Measurements from ENCODE around the gene WNT9B. TPM values are rescaled to one million over a fixed set of nuclear protein-coding genes. Genes with fewer than 3 reads are reported as not detected.

WNT9B gene
- total and polyA plus RNA-seq, 9 of the 15 experiments (the other 6 are each of a cell fraction or from before 2014, with no cell fraction given), result not detected

DNA sequence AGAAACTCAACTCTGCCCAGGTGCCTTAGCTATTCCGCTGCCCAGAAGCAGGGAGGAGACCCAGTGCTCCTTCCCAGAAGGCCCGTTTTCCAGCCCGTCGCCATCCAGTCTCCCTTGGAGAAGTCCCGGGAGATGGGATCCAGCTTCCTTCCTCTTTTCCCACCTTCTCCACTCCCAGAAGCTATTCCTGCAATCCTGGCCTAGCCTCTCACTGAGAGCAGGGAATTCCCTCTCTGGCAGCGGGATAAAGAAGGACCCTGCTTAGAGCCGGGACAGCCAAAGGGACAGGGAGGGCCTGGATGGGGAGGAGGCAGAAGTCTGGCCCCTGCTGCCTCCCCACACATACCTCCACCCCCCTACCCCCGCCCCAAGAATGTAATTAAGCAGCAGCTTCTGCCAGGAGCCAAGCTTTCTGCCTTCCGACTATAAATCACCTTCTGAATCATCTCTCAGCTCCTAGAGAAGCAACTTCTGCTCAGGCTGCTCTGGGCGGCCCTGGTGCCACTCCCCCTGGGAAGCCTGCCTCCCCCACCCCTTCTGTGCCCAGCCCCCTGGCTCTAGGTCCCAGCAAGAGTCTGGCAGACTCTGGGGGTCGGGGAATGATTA, 39.3 kb upstream of the WNT9B start (continued):
- TF ChIP-seq, protein P1, sequence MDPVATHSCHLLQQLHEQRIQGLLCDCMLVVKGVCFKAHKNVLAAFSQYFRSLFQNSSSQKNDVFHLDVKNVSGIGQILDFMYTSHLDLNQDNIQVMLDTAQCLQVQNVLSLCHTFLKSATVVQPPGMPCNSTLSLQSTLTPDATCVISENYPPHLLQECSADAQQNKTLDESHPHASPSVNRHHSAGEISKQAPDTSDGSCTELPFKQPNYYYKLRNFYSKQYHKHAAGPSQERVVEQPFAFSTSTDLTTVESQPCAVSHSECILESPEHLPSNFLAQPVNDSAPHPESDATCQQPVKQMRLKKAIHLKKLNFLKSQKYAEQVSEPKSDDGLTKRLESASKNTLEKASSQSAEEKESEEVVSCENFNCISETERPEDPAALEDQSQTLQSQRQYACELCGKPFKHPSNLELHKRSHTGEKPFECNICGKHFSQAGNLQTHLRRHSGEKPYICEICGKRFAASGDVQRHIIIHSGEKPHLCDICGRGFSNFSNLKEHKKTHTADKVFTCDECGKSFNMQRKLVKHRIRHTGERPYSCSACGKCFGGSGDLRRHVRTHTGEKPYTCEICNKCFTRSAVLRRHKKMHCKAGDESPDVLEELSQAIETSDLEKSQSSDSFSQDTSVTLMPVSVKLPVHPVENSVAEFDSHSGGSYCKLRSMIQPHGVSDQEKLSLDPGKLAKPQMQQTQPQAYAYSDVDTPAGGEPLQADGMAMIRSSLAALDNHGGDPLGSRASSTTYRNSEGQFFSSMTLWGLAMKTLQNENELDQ (CRISPR knock-in tag; IDR thresholded peaks at IDR 0.05; ENCODE audit: borderline replicate concordance), result no peak
- no peak for TF ChIP-seq PHF20 (IDR thresholded peaks at IDR 0.05; ENCODE audit: partially characterized antibody)
- no peak for TF ChIP-seq ZNF551 (CRISPR knock-in tag; IDR thresholded peaks at IDR 0.05)
- no peak for TF ChIP-seq ZNF184 (CRISPR knock-in tag; IDR thresholded peaks at IDR 0.05)
- TF ChIP-seq, protein P2, sequence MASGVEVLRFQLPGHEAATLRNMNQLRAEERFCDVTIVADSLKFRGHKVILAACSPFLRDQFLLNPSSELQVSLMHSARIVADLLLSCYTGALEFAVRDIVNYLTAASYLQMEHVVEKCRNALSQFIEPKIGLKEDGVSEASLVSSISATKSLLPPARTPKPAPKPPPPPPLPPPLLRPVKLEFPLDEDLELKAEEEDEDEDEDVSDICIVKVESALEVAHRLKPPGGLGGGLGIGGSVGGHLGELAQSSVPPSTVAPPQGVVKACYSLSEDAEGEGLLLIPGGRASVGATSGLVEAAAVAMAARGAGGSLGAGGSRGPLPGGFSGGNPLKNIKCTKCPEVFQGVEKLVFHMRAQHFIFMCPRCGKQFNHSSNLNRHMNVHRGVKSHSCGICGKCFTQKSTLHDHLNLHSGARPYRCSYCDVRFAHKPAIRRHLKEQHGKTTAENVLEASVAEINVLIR (CRISPR knock-in tag; IDR thresholded peaks at IDR 0.05), result no peak
- TF ChIP-seq, protein P3, sequence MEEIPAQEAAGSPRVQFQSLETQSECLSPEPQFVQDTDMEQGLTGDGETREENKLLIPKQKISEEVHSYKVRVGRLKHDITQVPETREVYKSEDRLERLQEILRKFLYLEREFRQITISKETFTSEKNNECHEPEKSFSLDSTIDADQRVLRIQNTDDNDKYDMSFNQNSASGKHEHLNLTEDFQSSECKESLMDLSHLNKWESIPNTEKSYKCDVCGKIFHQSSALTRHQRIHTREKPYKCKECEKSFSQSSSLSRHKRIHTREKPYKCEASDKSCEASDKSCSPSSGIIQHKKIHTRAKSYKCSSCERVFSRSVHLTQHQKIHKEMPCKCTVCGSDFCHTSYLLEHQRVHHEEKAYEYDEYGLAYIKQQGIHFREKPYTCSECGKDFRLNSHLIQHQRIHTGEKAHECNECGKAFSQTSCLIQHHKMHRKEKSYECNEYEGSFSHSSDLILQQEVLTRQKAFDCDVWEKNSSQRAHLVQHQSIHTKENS (CRISPR knock-in tag; IDR thresholded peaks at IDR 0.05), result no peak
- TF ChIP-seq, protein P4, sequence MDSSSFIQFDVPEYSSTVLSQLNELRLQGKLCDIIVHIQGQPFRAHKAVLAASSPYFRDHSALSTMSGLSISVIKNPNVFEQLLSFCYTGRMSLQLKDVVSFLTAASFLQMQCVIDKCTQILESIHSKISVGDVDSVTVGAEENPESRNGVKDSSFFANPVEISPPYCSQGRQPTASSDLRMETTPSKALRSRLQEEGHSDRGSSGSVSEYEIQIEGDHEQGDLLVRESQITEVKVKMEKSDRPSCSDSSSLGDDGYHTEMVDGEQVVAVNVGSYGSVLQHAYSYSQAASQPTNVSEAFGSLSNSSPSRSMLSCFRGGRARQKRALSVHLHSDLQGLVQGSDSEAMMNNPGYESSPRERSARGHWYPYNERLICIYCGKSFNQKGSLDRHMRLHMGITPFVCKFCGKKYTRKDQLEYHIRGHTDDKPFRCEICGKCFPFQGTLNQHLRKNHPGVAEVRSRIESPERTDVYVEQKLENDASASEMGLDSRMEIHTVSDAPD (CRISPR knock-in tag; IDR thresholded peaks at IDR 0.05), result no peak
- no peak for TF ChIP-seq HEY1 (CRISPR knock-in tag; IDR thresholded peaks at IDR 0.05; ENCODE audit: borderline replicate concordance)
- TF ChIP-seq ESRRA (IDR thresholded peaks at IDR 0.05; ENCODE audit: borderline replicate concordance, low read depth), result no peak
- peak; percentile 90 for TF ChIP-seq MEIS2 (IDR thresholded peaks at IDR 0.05; ENCODE audit: partially characterized antibody)
- TF ChIP-seq TEAD1 (CRISPR knock-in tag; IDR thresholded peaks at IDR 0.05), result no peak
- TF ChIP-seq IRF2 (CRISPR knock-in tag; IDR thresholded peaks at IDR 0.05), result no peak
- TF ChIP-seq ASH1L (IDR thresholded peaks at IDR 0.05; ENCODE audit: borderline replicate concordance, low read depth, partially characterized antibody), result no peak
- TF ChIP-seq FOSL1 (tag; conservative IDR thresholded peaks at IDR 0.05), result peak; percentile 53; the same call in 1 of the 2 replicates
- no peak for TF ChIP-seq HOXB6 (CRISPR knock-in tag; IDR thresholded peaks at IDR 0.05; ENCODE audit: borderline replicate concordance)

Data from K562 (cell line).